ENCODE data around the gene AGAP2. TPM values are rescaled to one million over a fixed set of nuclear protein-coding genes. Genes with fewer than 3 reads are reported as not detected.
"Not testable (repeated sequence)": the region's sequence is repeated elsewhere in the genome, so short reads cannot be mapped to it uniquely, and the experiment has no call there.

AGAP2 gene
- total RNA-seq, 2 experiments from 2014 or later = 21.0 to 21.2 TPM

GRCh38 chr12:57775563-57776246 lies 37.2 kb upstream of the AGAP2 start:
- Histone ChIP-seq H3K36me3 (ENCODE audit: insufficient read depth, low read length) (peaks cover 2% of the 10 kb centered on the region), H3K27me3 (ENCODE audit: control insufficient read depth in 1 of 2, insufficient read depth in 2 of 2, low read length in 2 of 2) (no peaks in the 10 kb centered on the region), H3K9me3 (ENCODE audit: control insufficient read depth in 1 of 2, insufficient read depth in 1 of 2, low read length in 2 of 2) (no peaks in the 10 kb centered on the region), H3K27ac (ENCODE audit: low read depth in 1 of 2, low read length in 2 of 2) (no peak overlapping the region), H3K4me1 (ENCODE audit: insufficient read depth, low read length) (peaks cover 50% of the 10 kb centered on the region), H3K4me3 (ENCODE audit: low read length) (no peak overlapping the region)
- Mint-ChIP-seq H3K27me3 (no peaks in the 10 kb centered on the region), H3K36me3 (ENCODE audit: low read depth) (peaks cover 7% of the 10 kb centered on the region), H3K9me3 (no peaks in the 10 kb centered on the region), H3K4me1 (ENCODE audit: low read depth) (peaks cover 30% of the 10 kb centered on the region), H3K4me3 (peak overlapping the region; percentile 52), H3K27ac (no peak overlapping the region)
- ChIA-PET CTCF (interaction anchor here (3.3 kb wide), 1 partner anchor 19 kb away, joined by 10 read pairs; no protein-coding TSS in a partner anchor), POLR2A (no interaction called here)
- TF ChIP-seq CTCF (IDR thresholded peaks at IDR 0.05) = no peak
- no peak for ATAC-seq (ENCODE audit: poor library complexity)
- intact Hi-C loops (cut with DNase I, micrococcal nuclease) = no loop called here
- DNase-seq = no peak

DNA sequence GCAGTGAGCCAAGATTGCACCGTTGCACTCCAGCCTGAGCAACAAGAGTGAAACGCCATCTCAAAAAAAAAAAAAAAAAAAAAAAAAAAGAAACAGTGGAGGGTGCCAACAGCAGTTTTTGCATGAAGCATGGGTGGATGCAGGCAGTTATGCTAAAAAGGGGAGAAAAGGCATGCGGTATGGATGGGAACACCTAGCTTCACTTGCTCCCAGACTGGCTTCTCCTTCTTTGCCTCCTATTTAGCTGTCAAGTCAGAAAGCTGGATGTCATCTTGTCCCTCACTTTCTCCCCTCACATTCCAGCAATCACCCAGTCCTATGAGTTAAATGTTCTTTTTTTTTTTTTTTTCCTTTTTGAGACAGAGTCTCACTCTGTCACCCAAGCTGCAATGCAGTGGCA lies 36.5 kb upstream of the AGAP2 start:
- Mint-ChIP-seq H3K4me1 (ENCODE audit: low read depth) (peaks cover 23% of the 10 kb centered on the region), H3K9me3 (no peaks in the 10 kb centered on the region), H3K27ac (no peak overlapping the region), H3K36me3 (ENCODE audit: low read depth) (peaks cover 7% of the 10 kb centered on the region), H3K4me3 (no peak overlapping the region), H3K27me3 (no peaks in the 10 kb centered on the region)
- Histone ChIP-seq H3K4me3 (ENCODE audit: low read length) (no peak overlapping the region), H3K9me3 (ENCODE audit: control insufficient read depth in 1 of 2, insufficient read depth in 1 of 2, low read length in 2 of 2) (no peaks in the 10 kb centered on the region), H3K36me3 (ENCODE audit: insufficient read depth, low read length) (peaks cover 3% of the 10 kb centered on the region), H3K27ac (ENCODE audit: low read depth in 1 of 2, low read length in 2 of 2) (no peak overlapping the region), H3K4me1 (ENCODE audit: insufficient read depth, low read length) (peaks cover 44% of the 10 kb centered on the region), H3K27me3 (ENCODE audit: control insufficient read depth in 1 of 2, insufficient read depth in 2 of 2, low read length in 2 of 2) (no peaks in the 10 kb centered on the region)
- ATAC-seq (ENCODE audit: poor library complexity) (no peak), DNase-seq (no peak)
- TF ChIP-seq CTCF (IDR thresholded peaks at IDR 0.05) = no peak
- intact Hi-C loops (cut with DNase I, micrococcal nuclease) = no loop called here
- CTCF ChIA-PET = interaction anchor here (3.3 kb wide), 1 partner anchor 18 kb away, joined by 10 read pairs; no protein-coding TSS in a partner anchor
- POLR2A ChIA-PET = no interaction called here

GRCh38 chr12:57774634-57775033 lies 36.1 kb upstream of the AGAP2 start:
- H3K27me3 Mint-ChIP-seq; H3K36me3 Mint-ChIP-seq (ENCODE audit: low read depth); H3K36me3 ChIP-seq (ENCODE audit: insufficient read depth, low read length); H3K9me3 Mint-ChIP-seq; ATAC-seq (ENCODE audit: poor library complexity); H3K27ac Mint-ChIP-seq; H3K27me3 ChIP-seq (ENCODE audit: control insufficient read depth in 1 of 2, insufficient read depth in 2 of 2, low read length in 2 of 2); H3K9me3 ChIP-seq (ENCODE audit: control insufficient read depth in 1 of 2, insufficient read depth in 1 of 2, low read length in 2 of 2); H3K4me3 ChIP-seq (ENCODE audit: low read length); H3K4me3 Mint-ChIP-seq; H3K27ac ChIP-seq (ENCODE audit: low read depth in 1 of 2, low read length in 2 of 2); POLR2A ChIA-PET; DNase-seq: not testable (repeated sequence)
- intact Hi-C loops (cut with DNase I, micrococcal nuclease) = loop anchor here (5.0 kb wide), 2 partner anchors 68 to 73 kb away; partner anchors contain the start of gene CTDSP2 (in 1 of the 2)
- peaks cover 19% of the 10 kb centered on the region for H3K4me1 Mint-ChIP-seq (ENCODE audit: low read depth)
- CTCF ChIA-PET = interaction anchor here (3.3 kb wide), 1 partner anchor 18 kb away, joined by 10 read pairs; no protein-coding TSS in a partner anchor
- peaks cover 40% of the 10 kb centered on the region for H3K4me1 ChIP-seq (ENCODE audit: insufficient read depth, low read length)

Measured in CD4-positive, alpha-beta T cell (primary cell).